Measurements from ENCODE around the gene FBXW2.

Gene FBXW2

DNA sequence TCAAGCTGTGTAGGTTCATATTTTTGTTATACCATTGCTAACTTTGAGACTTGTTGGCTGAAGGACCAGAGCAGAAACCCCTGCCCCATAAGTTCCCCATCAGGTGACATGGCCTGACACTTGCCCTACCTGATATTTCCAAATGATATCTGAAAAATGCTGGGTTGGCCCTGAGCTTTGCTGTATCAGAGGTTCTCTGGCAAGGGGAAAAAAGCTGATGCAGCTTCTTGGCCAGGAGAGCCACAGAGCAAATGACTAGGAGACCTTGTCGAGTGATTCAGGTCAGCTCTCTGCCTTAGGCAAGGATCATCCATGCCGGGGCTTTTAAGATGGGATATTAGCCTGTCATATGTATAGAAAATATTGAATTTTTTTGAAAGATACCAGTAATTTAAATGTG is 76.0 kb downstream of the FBXW2 start:
- H3K27ac ChIP-seq (ENCODE audit: insufficient read depth, low read length, poor library complexity, severe bottlenecking): no peak overlapping the region
- H3K36me3 ChIP-seq (ENCODE audit: control insufficient read depth, insufficient read depth, low read length): no peaks in the 10 kb centered on the region
- H3K27me3 ChIP-seq (replicated peaks; ENCODE audit: control insufficient read depth, insufficient read depth, low read length, poor library complexity, severe bottlenecking): no peaks in the 10 kb centered on the region
- no peak overlapping the region for H3K4me3 ChIP-seq (ENCODE audit: insufficient read depth, low read depth, low read length, poor library complexity, severe bottlenecking)
- DNase-seq: no peak
- no peaks in the 10 kb centered on the region for H3K9me3 ChIP-seq (ENCODE audit: control insufficient read depth, low read length)
- H3K4me1 ChIP-seq (ENCODE audit: control insufficient read depth, insufficient read depth, low read length, poor library complexity, severe bottlenecking): peaks cover 18% of the 10 kb centered on the region

DNA sequence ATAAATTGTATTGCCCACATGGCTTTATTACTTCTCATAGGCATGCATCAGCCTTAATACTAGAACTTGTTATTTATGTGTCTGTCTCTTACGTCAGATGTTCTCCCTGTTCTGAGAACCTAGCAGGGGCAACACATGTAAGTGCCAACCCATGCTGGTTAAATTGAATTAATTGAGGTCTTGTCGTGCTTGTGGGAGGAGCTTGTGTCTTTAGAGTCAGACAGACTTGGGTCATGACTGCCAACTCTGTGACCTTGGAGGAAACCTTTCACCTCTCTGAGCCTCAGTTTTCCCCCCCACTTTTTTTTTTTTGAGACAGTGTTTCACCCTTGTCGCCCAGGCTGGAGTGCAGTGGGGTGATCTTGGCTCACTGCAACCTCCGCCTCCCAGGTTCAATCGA is 76.7 kb downstream of the FBXW2 start:
- peaks cover 24% of the 10 kb centered on the region for H3K4me1 ChIP-seq (ENCODE audit: control insufficient read depth, insufficient read depth, low read length, poor library complexity, severe bottlenecking)
- H3K27ac ChIP-seq (ENCODE audit: insufficient read depth, low read length, poor library complexity, severe bottlenecking): no peak overlapping the region
- no peaks in the 10 kb centered on the region for H3K36me3 ChIP-seq (ENCODE audit: control insufficient read depth, insufficient read depth, low read length)
- H3K9me3 ChIP-seq (ENCODE audit: control insufficient read depth, low read length): no peaks in the 10 kb centered on the region
- no peak for DNase-seq
- no peaks in the 10 kb centered on the region for H3K27me3 ChIP-seq (replicated peaks; ENCODE audit: control insufficient read depth, insufficient read depth, low read length, poor library complexity, severe bottlenecking)
- no peak overlapping the region for H3K4me3 ChIP-seq (ENCODE audit: insufficient read depth, low read depth, low read length, poor library complexity, severe bottlenecking)

DNA sequence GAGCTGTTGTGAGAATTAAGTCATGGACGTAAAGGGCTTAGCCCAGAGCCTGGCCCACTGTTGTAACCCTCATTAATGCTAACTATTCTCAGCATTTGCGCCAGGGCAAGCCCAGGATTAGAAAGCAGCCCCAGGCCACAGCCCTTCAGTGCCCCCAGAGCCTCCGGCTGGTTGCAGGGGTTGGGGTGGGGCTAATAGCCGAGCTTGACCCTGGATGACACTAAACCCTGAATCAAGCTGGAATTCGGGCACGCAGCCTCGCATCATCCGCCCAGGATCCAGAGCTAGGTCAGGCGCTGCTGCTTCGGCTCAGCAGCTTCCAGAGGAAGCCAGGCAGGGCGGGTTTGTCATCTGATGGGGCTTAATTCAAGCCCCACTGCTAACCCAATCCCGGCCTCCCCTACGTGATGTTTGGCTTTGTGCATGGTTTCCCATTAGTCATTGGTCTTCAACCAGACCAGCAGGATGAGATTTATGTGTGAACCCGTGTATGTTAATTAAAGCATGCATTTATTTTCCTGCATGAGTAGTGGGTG is 77.8 kb downstream of the FBXW2 start:
- Histone ChIP-seq H3K27me3 (replicated peaks; ENCODE audit: control insufficient read depth, insufficient read depth, low read length, poor library complexity, severe bottlenecking) (no peaks in the 10 kb centered on the region), H3K27ac (ENCODE audit: insufficient read depth, low read length, poor library complexity, severe bottlenecking) (no peak overlapping the region), H3K9me3 (ENCODE audit: control insufficient read depth, low read length) (no peaks in the 10 kb centered on the region), H3K36me3 (ENCODE audit: control insufficient read depth, insufficient read depth, low read length) (no peaks in the 10 kb centered on the region), H3K4me1 (ENCODE audit: control insufficient read depth, insufficient read depth, low read length, poor library complexity, severe bottlenecking) (peaks cover 24% of the 10 kb centered on the region), H3K4me3 (ENCODE audit: insufficient read depth, low read depth, low read length, poor library complexity, severe bottlenecking) (no peak overlapping the region)
- no peak for DNase-seq

DNA sequence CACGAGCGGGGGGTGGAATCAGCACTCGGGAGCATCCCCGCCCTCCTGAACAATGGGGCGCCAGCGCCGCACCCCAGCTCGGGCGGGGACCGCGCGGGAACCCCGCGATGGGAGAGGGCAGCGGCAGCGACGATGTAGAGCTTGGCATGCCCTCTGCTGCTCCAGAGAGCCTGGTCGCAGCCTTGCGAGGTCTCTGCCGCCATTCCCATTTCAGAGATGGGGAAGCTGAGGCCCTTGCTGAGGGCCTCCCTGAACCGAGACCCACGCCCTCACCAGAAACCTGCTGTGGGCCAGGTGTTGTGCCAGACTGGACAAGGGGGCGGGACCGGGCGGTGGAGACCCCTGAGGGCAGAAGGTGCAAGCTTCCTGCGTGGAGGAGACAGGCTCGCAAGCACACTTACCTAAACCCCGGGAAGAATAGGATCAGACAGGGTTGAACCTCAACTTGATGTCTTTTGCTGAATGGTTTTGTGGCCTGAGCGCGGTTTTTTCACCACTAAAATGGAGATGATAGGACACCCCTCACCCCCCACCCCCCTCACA is 78.3 kb downstream of the FBXW2 start:
- H3K4me1 ChIP-seq (ENCODE audit: control insufficient read depth, insufficient read depth, low read length, poor library complexity, severe bottlenecking): peaks cover 24% of the 10 kb centered on the region
- no peak for DNase-seq
- H3K9me3 ChIP-seq (ENCODE audit: control insufficient read depth, low read length): no peaks in the 10 kb centered on the region
- H3K4me3 ChIP-seq (ENCODE audit: insufficient read depth, low read depth, low read length, poor library complexity, severe bottlenecking): peak overlapping the region; percentile 77
- H3K27ac ChIP-seq (ENCODE audit: insufficient read depth, low read length, poor library complexity, severe bottlenecking): peak overlapping the region; percentile 67
- no peaks in the 10 kb centered on the region for H3K27me3 ChIP-seq (replicated peaks; ENCODE audit: control insufficient read depth, insufficient read depth, low read length, poor library complexity, severe bottlenecking)
- no peaks in the 10 kb centered on the region for H3K36me3 ChIP-seq (ENCODE audit: control insufficient read depth, insufficient read depth, low read length)

DNA sequence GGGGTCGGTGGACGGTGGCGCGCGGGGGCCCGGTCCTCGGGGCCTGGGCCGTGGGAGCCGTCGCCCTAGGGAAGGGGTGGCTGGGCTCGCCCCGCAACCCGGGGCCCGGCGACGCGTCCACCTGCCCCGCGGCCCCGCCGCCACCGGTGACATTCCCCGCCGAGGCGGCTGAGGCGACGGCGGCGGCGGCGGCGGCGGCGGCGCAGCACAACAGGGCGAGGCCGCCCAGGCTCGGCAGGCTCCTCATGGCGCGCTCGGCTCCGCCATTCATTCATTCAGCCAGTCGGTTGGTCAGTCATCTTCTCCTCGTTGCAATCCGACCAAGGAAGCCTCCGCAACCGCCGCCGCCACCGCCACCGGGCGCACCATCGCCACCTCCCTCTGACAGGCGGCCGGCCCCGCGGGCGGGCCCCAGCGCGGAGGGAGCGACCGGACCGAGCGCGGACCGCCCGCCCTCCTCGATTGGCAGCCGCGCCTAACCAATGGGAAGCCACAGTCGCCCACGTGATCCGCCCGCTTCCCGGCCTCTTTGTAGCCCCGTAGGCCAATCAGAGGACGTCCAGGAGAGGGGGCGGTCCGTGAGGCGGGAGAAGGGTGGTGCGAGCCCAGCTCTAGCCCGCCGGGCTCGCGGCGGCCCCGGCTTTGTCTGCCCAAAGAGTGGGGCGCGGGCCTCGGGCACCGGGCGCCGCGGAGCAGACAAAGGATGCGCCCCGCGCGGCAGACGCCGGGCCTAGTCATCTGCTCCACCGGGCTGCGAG is 78.9 kb downstream of the FBXW2 start, which contains the start of gene MEGF9:
Gene MEGF9 (minus strand): TSS at position 383 of the 758 bp plus-strand sequence. CDS start 112 bp downstream, at position 271.
- Histone ChIP-seq H3K27me3 (replicated peaks; ENCODE audit: control insufficient read depth, insufficient read depth, low read length, poor library complexity, severe bottlenecking) (no peaks in the 10 kb centered on the region), H3K4me1 (ENCODE audit: control insufficient read depth, insufficient read depth, low read length, poor library complexity, severe bottlenecking) (peaks cover 24% of the 10 kb centered on the region), H3K27ac (ENCODE audit: insufficient read depth, low read length, poor library complexity, severe bottlenecking) (peak within 1 kb of the TSS; percentile 67), H3K4me3 (ENCODE audit: insufficient read depth, low read depth, low read length, poor library complexity, severe bottlenecking) (peak within 1 kb of the TSS; percentile 77), H3K36me3 (ENCODE audit: control insufficient read depth, insufficient read depth, low read length) (no peaks in the 10 kb centered on the region), H3K9me3 (ENCODE audit: control insufficient read depth, low read length) (no peaks in the 10 kb centered on the region)
- peak; percentile 92 to 96 (median 95) for DNase-seq

DNA sequence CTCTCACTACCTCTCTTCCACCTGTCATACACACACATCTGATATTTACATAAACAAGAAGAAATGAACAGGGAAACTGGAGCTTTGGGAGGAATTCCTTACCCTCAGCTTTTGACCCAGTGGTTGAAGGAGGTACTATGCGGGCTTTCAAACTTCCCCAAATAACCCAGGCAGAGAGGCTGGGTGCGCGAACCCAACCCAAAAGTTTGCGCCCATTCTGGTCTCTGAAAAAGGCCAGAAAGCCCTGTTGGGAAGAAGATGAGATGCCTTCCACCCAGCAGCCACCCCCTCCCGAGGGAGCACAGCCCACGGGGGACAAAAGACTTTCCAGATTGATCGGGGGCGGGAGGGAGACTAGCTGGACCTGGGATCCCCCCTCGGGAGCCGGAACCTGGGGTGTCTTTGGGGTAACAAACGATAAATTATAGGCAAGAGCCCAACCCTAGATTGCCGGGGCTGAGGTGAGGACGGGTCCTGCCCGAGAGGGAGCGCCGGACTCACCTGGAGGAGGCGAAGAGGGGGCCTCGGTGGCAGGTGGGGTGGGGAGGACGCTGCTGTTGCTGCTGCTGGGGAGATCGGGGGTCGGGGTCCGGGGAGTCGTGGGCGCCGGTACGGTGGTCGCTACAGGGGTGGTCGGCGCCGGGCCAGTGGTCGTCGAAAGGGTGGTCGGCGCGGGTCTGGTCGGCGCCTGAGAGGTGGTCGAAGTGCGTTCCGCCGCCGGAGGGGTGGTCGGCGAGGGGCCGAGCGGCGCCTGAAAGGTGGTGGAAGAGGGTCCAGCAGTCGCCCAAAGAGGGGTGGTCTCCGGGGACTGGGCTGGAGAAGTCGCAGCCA is 79.7 kb downstream of the FBXW2 start:
- DNase-seq: no peak
- Histone ChIP-seq H3K27ac (ENCODE audit: insufficient read depth, low read length, poor library complexity, severe bottlenecking) (peak overlapping the region; percentile 67), H3K4me1 (ENCODE audit: control insufficient read depth, insufficient read depth, low read length, poor library complexity, severe bottlenecking) (peaks cover 24% of the 10 kb centered on the region)

DNA sequence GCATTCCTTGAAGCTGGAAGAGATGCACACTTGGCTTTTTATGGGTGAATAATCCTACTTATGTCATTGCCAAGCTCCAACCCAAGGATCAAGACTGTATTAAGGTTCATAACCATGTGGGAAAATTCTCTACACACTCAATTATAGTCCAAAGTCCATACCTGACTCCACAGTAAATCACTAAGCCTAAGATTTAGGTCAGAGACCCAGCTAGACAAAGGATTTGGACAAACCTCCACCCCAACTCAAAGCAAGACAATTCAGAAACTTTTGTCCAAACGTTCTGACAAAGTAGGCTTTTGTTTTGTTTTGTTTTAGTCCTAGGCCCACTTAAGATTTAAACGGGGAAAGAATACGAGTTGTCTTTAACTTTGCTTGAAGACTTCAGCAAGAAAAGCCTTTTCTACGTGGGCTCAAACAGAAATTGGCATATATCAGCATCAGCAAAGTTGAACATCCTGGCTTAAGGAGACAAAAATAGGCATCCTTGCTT is 80.6 kb downstream of the FBXW2 start:
- peaks cover 24% of the 10 kb centered on the region for H3K4me1 ChIP-seq (ENCODE audit: control insufficient read depth, insufficient read depth, low read length, poor library complexity, severe bottlenecking)
- no peaks in the 10 kb centered on the region for H3K27me3 ChIP-seq (replicated peaks; ENCODE audit: control insufficient read depth, insufficient read depth, low read length, poor library complexity, severe bottlenecking)
- no peaks in the 10 kb centered on the region for H3K9me3 ChIP-seq (ENCODE audit: control insufficient read depth, low read length)
- H3K36me3 ChIP-seq (ENCODE audit: control insufficient read depth, insufficient read depth, low read length): no peaks in the 10 kb centered on the region
- H3K4me3 ChIP-seq (ENCODE audit: insufficient read depth, low read depth, low read length, poor library complexity, severe bottlenecking): peak overlapping the region; percentile 1
- DNase-seq: no peak
- H3K27ac ChIP-seq (ENCODE audit: insufficient read depth, low read length, poor library complexity, severe bottlenecking): peak overlapping the region; percentile 67

More for the DNA sequence above, 79.7 kb downstream of the FBXW2 start:
- no peaks in the 10 kb centered on the region for H3K9me3 ChIP-seq (ENCODE audit: control insufficient read depth, low read length)
- H3K27me3 ChIP-seq (replicated peaks; ENCODE audit: control insufficient read depth, insufficient read depth, low read length, poor library complexity, severe bottlenecking): no peaks in the 10 kb centered on the region
- peak overlapping the region; percentile 77 for H3K4me3 ChIP-seq (ENCODE audit: insufficient read depth, low read depth, low read length, poor library complexity, severe bottlenecking)
- H3K36me3 ChIP-seq (ENCODE audit: control insufficient read depth, insufficient read depth, low read length): no peaks in the 10 kb centered on the region

DNA sequence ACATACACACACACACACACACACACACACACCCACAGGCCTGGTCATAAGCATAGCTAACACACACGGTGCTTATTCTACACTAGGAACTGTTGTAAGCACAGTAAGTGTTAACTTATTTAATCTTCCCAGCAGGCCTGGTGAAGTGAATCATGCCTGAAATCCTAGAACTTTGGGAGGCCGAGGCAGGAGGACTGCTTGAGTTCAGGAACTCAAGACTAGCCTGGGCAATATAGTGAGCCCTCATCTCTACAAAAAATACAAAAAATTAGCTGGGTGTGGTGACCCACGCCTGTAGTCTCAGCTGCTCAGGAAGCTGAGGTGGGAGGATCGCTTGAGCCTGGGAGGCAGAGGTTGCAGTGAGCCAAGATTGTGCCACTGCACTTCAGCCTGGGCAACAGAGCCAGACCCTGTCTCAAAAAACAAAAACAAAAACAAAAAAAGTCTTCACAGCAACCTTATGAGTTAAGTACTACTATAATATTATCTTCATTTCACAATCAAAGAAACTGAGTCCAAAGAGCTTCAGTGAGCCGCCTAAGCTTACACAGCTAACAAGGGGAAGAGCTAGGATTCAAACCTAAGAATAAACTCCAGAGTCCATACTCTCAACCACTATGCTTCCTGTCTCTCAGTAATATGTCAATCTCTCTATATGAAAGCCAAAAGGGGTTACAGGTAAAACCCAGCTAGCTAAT is 81.2 kb downstream of the FBXW2 start:
- H3K4me1 ChIP-seq (ENCODE audit: control insufficient read depth, insufficient read depth, low read length, poor library complexity, severe bottlenecking): peaks cover 24% of the 10 kb centered on the region

DNA sequence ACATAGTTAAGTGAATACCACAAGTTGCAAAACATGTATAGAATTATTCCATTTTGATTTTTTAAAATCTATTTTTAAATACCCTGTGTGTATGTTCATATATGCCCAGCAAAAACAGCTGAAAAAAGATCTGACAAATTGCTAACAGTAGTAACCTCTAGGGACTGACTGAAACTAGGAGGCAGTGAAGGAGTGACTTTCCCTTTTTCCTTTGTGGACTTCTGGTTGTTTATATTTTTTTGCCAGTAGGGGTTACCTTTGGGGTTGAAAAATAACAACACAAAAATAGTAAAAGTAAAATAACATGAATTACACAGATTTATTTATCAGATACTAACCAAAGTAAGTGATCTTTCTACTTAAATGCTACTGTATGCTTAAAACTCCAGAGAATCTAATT is 81.9 kb downstream of the FBXW2 start:
- Histone ChIP-seq H3K9me3 (ENCODE audit: control insufficient read depth, low read length) (no peaks in the 10 kb centered on the region), H3K4me3 (ENCODE audit: insufficient read depth, low read depth, low read length, poor library complexity, severe bottlenecking) (no peak overlapping the region), H3K27ac (ENCODE audit: insufficient read depth, low read length, poor library complexity, severe bottlenecking) (peak overlapping the region; percentile 52), H3K4me1 (ENCODE audit: control insufficient read depth, insufficient read depth, low read length, poor library complexity, severe bottlenecking) (peaks cover 24% of the 10 kb centered on the region), H3K36me3 (ENCODE audit: control insufficient read depth, insufficient read depth, low read length) (no peaks in the 10 kb centered on the region), H3K27me3 (replicated peaks; ENCODE audit: control insufficient read depth, insufficient read depth, low read length, poor library complexity, severe bottlenecking) (no peaks in the 10 kb centered on the region)
- no peak for DNase-seq

More for the DNA sequence above, 81.2 kb downstream of the FBXW2 start:
- H3K9me3 ChIP-seq (ENCODE audit: control insufficient read depth, low read length): no peaks in the 10 kb centered on the region
- no peak for DNase-seq
- H3K27me3 ChIP-seq (replicated peaks; ENCODE audit: control insufficient read depth, insufficient read depth, low read length, poor library complexity, severe bottlenecking): no peaks in the 10 kb centered on the region
- no peaks in the 10 kb centered on the region for H3K36me3 ChIP-seq (ENCODE audit: control insufficient read depth, insufficient read depth, low read length)
- H3K27ac ChIP-seq (ENCODE audit: insufficient read depth, low read length, poor library complexity, severe bottlenecking): peak overlapping the region; percentile 67
- peak overlapping the region; percentile 1 for H3K4me3 ChIP-seq (ENCODE audit: insufficient read depth, low read depth, low read length, poor library complexity, severe bottlenecking)

Data from effector memory CD4-positive, alpha-beta T cell (primary cell).